Measurements from ENCODE around the gene MIPEP.

GRCh38 chr13:23714672-23715071, 174.5 kb downstream of the MIPEP start:
- TF ChIP-seq CTCF (IDR thresholded peaks at IDR 0.05; ENCODE audit: low read depth, low read length): no peak
- no peak for TF ChIP-seq MYC (IDR thresholded peaks at IDR 0.05; ENCODE audit: low read depth, low read length)
- TF ChIP-seq POLR2A (IDR thresholded peaks at IDR 0.05; ENCODE audit: extremely low read depth, insufficient read length): no peak
